HCT116 (cell line): ENCODE results near the gene CEP72.

Experiments
- ATF3 ChIP-seq: IDR thresholded peaks from 2 replicates; pipeline ENCODE4 v1.6.1; 2012
- CTCF ChIP-seq, 3 experiments: fragments of 200-600 bp in 1 of 3; sonication (generic) in 1 of 3; IDR thresholded peaks in 2 of 3; conservative IDR thresholded peaks in 1 of 3; 2 replicates each; pipeline ENCODE4 v1.5.1; 2012 to 2017; ENCODE audit warnings: low read depth in 2 of 3, low read length in 2 of 3, antibody characterized with exemption in 1 of 3, borderline replicate concordance in 1 of 3, control low read depth in 1 of 3, mild to moderate bottlenecking in 1 of 3, mixed read lengths in 1 of 3, mixed run types in 1 of 3, moderate library complexity in 1 of 3; ENCODE audit not compliant: insufficient read depth in 1 of 3
- EGR1 ChIP-seq: IDR thresholded peaks from 2 replicates; pipeline ENCODE4 v1.6.1; 2012; ENCODE audit warnings: low read depth
- EZH2phosphoT487 ChIP-seq: fragments of 200-600 bp; IDR thresholded peaks from 2 replicates; pipeline ENCODE4 v1.6.1; 2018; ENCODE audit warnings: antibody characterized with exemption, borderline replicate concordance
- POLR2A ChIP-seq: IDR thresholded peaks from 2 replicates; pipeline ENCODE4 v1.7.0; 2011; ENCODE audit warnings: borderline replicate concordance; ENCODE audit not compliant: insufficient read depth, insufficient read length; ENCODE audit errors: extremely low read depth
- SIN3A ChIP-seq: IDR thresholded peaks from 2 replicates; pipeline ENCODE4 v1.6.1; 2012; ENCODE audit warnings: low read depth
- TCF7L2 ChIP-seq: IDR thresholded peaks from 2 replicates; pipeline ENCODE4 v1.7.0; 2011; ENCODE audit warnings: borderline replicate concordance, inconsistent platforms; ENCODE audit not compliant: insufficient read depth, insufficient read length; ENCODE audit errors: extremely low read depth

- TF ChIP-seq EZH2phosphoT487 (no peak), CTCF (IDR thresholded peaks at IDR 0.05 in 2 of 3, conservative IDR thresholded peaks at IDR 0.05 in 1 of 3; ENCODE audit: borderline replicate concordance in 1 of 3, insufficient read depth in 1 of 3, low read depth in 2 of 3, low read length in 2 of 3) (no peak), EGR1 (no peak), SIN3A (no peak), POLR2A (no peak), ATF3 (no peak), TCF7L2 (no peak)
These were observed 39.6 kb upstream of the CEP72 start for GRCh38 chr5:572398-573019.
